HG03103 (cell line): ENCODE measurements around the gene CIROP.
"Not testable (repeated sequence)": the region's sequence is repeated elsewhere in the genome, so short reads cannot be mapped to it uniquely, and the experiment has no call there.

Source experiments
- ATAC-seq: cut with Tn5 transposase; IDR thresholded peaks from one replicate; pipeline ENCODE4 v1.9.1; 2021; ENCODE audit warnings: low read depth; ENCODE audit not compliant: unreplicated experiment

Gene CIROP

GRCh38 chr14:23114669-23115038 is 9.9 kb upstream of the CIROP start:
- ATAC-seq = no peak

DNA sequence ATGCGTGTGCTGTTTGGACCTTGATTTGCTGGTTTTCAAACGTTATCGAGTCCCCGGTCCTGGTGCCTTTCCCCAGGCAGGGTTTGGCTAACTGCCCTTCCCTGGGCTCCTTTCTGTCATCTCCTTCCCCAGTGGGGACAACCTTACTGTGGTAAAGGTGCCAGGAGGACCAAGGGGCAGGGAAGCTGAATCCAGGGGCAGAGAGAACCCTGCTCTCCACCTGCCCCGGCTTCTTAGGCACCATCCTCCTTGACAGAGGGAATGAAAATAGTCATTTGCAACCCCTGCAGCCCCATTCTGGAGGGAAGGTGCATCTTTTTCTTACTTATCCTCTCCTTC is 9.3 kb upstream of the CIROP start:
- no peak for ATAC-seq

DNA sequence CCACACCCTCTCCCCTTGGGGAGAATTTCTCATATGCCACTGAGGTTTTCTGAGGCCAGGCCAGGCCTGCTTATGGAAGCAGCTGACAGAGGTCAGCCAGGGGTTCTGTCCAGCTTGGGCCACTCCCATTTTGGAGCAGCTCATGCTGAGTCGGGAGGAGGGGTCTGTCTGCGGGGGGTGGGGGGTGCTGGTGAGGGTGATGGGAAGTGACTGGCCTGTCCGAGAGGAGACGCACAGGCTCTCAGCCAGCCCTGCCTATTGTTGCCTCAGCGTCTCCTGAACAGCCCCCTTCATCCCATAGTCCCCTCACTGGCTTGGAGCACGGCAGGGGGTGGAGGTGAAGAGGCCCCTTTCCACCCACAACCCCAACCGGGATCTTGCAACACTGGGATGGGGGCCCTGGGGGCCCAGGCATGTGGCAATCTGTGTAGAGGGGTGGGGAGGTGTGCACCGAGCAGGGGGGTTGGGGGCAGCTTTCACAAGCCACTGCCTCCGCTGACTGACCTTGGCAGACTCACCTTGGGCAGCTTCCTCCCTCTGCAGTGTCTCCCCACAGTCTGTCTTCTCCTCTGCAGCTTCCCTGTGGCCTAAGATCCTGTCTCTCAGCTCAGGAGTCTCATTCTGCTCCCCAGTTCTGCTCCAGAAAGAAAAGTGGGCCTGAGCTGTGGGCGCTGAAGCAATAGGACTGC is 8.8 kb upstream of the CIROP start:
- ATAC-seq = no peak

DNA sequence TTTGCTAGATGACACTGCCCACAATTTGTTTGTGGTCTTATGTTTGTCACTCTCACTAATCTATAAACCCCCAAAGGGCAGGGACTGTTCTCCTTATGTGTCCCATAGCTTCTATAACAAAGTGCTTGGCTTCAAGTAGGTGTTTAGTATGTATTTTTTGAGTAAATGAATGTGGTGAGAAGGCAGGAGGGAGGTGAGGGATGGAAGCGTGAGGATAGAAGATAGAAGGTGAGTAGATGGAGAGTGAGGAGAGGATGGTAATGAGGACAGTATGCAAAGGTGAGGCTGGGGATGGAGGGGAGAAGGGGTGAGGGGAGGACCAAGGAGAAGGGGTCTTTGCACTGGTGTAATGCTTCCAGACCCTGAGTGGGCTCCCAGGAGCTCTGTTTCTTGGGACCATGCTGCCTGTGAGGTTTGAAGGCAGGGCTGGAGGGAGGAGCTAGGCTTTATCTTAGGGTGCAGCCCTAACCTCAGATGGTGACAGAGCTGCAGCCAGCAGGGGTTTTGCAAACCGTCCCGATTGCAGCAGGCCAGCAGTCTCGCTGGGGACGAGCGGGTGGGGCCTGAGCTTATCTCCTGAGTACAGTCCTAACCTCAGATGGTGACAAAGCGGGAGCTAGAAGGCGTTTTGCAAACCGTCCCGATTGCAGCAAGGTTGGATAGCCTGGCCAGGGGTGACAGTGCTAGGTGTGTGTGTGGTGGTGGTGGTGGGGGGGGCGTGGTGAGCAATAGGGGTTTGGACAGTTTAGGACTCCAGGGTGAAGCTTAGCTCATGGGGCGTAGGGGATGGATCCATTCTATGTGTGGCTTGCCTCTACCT is 7.8 kb upstream of the CIROP start:
- ATAC-seq = no peak

- ATAC-seq = no peak
These were observed 6.0 kb upstream of the CIROP start for GRCh38 chr14:23110579-23111365.

DNA sequence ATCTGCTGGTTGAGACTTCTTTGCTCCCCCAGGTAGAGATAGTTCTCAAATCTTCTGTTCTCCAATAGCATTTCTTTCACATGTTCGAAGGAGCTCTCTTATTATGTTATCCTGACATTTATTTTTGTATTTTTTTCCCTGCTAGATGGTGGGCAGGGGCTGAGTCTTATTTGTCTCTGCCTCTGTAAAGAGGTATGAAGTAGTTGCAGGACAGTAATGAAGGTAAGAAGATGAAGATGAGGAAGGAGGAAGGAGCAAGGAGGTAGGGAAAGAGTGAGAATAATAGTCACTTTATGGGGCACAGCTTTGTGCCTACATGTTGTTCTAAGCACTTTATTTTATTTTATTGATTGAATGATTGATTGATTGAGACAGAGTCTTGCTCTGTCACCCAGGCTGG is 5.0 kb upstream of the CIROP start:
- ATAC-seq = no peak

- not testable (repeated sequence) for ATAC-seq
These were observed 3.4 kb upstream of the CIROP start for GRCh38 chr14:23108169-23108568.

- not testable (repeated sequence) for ATAC-seq
These were observed 2.8 kb upstream of the CIROP start for GRCh38 chr14:23107620-23108019.

DNA sequence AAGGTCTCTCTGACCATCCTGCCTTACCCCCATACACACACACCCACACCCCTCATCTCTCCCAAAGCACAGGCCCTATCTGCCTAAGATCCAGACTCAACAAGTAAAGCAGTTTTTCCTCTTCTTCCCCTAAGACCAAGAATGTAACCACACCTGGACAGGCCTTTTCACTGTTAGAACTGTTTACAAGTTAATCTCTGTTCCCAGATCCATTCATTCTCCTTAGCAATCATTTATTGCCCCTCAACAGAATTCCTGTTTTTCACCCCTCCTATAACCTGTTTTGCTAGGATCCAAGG is 1.9 kb upstream of the CIROP start:
- no peak for ATAC-seq

DNA sequence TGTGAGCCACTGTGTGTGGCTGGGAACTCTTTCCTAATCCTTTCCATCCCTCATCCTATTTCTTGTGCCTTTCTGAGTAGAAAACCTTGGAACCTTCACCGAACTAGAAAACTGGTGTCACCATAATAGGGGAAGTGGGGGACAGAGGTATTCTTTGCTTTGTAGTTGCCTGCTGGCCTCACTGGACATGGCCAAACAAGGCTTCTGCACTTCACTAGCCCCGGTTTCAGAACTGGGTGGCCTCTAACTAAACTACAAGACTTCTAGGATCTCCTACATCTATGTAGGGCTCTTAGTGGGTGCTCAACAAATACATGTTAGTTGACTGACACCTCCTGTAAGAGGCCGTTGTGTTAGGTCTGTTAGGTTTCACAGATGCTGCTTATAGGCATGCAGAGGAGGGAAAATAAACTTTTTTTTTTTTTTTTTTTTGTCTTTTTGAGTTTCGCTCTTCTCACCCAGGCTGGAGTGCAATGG is 597 bp upstream of the CIROP start:
- ATAC-seq = no peak

DNA sequence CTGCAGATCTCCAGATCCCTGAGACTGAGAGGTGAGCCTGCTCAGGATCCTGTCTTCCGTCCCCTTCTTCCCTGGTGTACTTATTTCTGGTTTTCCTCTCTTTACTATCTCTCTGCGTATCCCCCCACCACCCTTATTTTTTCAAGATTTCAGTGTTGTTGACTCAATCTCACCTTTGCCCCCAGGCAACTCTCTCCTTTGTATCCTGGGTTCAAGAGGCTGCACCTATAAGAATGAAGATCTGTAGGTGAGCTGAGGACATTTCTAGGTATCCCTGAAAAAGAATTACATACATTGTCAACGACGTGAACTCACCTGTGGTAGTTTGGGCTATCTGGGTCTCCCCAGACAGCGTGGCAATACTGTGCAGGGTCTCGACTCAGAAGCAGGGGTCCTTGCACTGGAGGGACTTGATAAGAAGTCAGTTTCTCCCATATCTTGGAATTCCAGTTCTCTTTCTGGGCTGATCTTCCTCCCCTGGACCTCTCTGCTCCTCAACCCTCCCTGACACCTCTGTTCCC is 659 bp downstream of the CIROP start:
- no peak for ATAC-seq

DNA sequence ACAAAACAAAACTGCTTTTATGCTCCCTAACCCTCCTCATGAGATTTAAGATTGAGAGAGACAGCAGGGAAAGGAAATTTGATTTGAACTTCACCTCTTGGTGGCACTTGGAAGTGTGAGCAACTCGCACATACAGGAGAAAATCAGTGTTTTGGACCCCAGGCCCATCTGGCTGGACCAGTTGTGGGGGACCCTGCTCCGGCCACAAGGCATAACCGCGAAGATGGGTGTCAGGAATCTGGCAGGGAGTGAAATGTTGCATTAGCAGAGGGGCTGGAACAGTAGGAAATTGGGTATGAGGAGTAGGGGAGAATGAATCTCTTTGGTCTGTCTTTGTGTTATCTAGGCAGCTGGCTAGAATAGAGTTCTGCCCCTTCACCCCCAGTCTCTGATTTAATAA is 1.2 kb downstream of the CIROP start:
- ATAC-seq = no peak

- ATAC-seq = no peak
These were observed 2.0 kb downstream of the CIROP start for GRCh38 chr14:23102801-23103200.

DNA sequence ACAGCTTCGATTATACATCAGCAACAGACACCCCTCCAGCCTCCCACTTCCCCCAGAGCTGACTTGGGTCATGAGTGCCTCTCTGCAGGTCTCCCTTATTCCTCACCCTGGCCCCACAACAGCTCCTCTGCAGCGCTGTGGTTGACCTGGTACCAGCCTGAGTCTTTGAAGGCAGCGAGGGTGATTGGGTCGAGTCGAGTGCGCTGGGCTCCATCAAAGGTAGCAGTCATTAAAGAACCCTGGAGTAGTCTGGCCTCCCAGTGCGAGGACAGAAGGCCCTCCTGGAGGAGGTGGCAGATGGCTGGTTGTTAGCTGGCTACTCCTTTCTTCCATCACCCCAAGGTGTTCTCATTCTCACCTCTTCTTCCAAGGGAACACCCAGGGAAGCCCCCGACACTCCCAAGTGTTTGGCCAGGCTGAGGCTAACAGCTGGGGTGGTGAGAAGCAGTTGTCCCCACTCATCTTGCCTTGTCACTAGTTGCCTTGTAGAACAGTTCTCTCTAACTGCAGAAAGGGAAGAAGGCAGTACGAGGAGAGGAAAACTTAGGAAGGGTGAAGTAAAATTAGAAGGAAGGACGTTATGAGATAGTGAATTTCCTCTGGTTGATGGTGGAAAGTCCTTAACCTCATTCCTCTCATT is 2.7 kb downstream of the CIROP start:
- no peak for ATAC-seq

DNA sequence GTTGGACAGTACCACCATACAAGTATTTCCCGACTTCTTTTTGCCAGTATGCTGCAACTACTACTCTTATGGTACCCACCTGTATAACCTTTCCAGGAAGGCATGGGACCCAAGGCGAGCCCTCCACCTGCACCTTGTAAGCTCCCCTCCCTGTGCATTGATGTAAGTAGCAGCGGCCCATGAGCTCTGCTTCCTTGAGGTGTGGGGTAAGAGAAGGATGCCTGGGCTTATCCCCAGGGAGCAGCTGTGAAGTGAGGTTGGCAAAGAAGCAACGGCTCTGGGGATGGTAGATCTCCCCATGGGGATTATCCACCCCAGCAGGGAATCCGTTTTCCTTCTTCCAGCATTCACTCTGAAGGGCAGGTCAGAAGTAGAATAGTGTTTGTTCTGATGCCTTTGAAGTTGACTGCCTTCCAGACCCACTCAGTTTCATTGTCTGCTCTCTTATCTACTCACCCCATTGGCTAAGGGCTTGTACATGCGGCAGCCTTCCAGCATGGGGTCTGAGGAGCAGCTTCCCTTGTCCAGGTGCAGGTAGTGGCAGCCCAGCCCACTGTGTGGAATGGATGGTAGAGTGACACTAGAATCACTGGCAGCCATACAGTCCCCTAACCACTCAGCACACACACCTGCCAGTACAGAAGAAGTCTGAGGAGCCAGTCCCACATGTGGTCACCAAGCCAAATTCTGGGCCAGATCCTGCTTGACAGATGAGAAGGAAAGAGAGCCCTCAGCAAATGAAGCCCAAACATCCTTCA is 3.4 kb downstream of the CIROP start:
- no peak for ATAC-seq

DNA sequence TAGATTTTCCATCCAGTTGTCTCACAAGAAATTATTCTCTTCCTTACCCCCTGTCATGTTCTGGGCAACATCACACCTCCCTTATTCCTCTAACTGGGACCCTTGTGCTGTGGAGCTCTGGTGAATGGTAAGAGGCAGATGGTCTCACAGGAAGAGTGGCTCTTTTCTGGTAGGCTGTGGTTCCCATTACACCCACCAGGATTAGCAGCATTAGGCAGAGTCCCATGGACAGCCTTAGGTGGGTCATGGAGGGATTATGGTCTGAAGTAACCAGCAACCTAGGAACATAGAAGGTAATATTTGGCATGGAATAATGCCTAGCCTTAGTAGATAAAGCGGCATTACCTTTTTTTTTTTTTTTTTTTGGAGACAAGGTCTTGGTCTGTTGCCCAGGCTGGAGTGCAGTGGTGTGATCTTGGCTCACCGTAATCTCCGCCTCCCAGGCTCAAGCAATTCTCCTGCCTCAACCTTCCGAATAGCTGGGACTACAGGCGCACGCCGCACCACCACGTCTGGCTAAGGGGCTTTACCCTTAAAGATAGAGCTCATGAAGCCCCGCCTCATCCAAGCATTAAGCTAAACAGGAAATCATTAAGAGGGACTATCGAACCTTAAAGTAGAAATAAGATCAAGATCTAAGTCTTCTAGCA is 5.5 kb downstream of the CIROP start:
- ATAC-seq = no peak

GRCh38 chr14:23097786-23098185 is 7.0 kb downstream of the CIROP start:
- no peak for ATAC-seq

DNA sequence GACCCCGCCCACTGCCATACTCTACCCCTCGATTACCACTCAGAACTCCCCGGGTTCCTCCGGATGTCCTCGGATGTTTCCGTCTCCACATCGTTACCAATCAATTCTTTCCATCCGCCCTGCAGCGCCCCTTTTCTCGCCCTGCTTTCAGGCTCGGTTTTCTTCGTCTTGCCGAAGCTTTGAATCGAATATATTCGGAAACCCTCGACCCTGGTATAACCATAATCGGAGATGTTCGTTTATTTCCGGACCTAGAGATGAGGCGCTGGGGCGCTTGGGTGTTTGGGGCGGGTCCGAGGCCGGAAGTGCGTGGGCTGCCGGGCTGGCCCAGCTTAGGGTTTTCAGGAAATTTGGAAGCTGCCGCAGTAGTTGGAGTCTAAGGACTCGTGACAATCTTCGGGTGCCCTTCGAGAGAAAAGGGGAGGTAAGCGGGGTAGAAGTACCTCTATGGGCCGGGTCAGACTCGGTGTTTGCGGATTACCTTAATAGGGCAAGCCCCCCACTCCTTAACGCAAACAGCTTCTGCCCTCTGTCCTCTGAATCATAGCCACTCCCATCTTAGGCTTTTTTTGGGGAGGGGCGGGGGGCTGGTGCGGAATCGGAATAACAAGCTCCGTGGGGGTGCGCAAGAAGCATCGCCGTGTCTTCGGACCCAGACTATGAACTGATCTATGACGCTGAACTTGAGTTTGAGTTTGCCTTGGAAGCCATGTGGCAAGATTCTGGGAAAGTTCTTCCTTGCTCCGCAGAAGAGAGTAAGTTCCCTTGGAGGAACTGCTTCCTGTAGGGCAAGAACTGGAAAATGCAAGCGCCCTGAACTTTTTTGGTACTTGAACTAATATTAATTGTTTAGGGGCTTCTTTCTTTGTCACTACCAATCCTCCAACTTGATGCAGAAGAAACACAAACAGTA is 9.3 kb downstream of the CIROP start, which contains the start of gene C14orf119:
Gene C14orf119, plus strand, starts transcription at position 310 of the 913 bp plus-strand sequence. CDS start 2,154 bp downstream, outside the sequence.
- ATAC-seq = peak; percentile 81
